GM18508 (cell line): ENCODE measurements around the gene UCK2.

Experiments
- ATAC-seq: cut with Tn5 transposase; IDR thresholded peaks from one replicate; pipeline ENCODE4 v1.9.1; 2021; ENCODE audit warnings: moderate number of reproducible peaks; ENCODE audit not compliant: insufficient read depth, unreplicated experiment

The UCK2 gene

DNA sequence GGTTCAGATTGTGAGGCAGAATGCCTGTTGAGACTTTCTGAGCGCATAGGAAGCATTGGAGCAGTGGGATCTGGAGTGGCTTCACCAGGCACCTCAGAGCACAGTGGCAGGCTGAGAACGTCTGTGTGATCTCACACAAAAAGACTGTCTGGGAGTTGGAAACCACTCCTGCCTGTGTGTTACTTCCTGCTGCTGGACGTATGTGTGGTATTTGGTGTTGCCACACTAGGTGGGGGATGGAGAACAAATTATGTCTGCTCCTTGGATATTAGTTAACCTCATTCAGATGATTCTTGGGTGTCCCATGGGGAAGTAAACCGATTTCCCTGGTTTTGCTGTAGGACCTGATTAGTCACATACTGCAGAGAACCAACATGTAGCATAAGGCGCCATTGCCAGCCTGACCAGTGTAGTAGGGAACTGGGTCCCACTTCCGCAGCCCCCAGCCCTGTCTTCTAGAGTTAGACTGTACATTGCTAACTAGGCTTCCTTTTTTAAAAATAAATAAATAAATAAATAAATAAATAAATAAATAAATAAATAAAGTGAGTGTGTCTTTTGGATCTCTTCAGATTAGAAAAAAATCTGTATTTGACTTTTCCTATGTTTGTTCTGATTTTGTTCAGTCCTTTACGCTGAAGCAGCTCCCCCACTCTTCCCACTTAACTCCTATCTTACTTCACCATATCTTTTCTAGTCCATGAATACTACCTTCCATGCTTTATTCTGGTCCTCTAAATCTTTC is 26.9 kb downstream of the UCK2 start:
- ATAC-seq: no peak

GRCh38 chr1:165855010-165855838 is 27.8 kb downstream of the UCK2 start:
- no peak for ATAC-seq

GRCh38 chr1:165856021-165856420 is 28.6 kb downstream of the UCK2 start:
- ATAC-seq: no peak

- no peak for ATAC-seq
These were observed 29.2 kb downstream of the UCK2 start for GRCh38 chr1:165856606-165857005.

- ATAC-seq: peak; percentile 95
These were observed 29.8 kb downstream of the UCK2 start for GRCh38 chr1:165857046-165857801.

DNA sequence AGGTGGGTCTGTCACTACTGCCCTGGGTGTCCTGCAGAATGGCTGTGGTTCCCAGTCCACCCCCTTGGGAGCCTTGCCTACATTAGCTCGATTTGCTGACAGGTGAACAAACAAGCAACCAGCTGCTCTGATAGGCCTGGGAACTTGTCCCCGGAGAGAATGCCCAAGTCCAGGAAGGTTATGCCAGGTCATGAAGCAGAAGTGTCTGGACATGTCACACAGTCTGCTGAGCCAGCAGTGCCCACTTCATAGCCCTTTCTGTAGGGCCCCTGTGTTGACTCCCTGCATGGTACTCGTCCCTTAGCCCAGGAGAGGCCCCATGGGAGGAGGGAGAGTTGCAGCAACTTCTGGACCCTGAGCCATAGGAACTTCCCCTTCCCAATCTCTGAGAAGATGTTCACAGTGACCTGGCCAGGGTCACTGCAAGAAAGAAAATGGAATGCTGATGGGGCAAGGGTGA is 31.0 kb downstream of the UCK2 start:
- ATAC-seq: no peak

- ATAC-seq: no peak
These were observed 31.8 kb downstream of the UCK2 start for GRCh38 chr1:165858967-165859845.

- ATAC-seq: no peak
These were observed 32.7 kb downstream of the UCK2 start for GRCh38 chr1:165860065-165860464.

DNA sequence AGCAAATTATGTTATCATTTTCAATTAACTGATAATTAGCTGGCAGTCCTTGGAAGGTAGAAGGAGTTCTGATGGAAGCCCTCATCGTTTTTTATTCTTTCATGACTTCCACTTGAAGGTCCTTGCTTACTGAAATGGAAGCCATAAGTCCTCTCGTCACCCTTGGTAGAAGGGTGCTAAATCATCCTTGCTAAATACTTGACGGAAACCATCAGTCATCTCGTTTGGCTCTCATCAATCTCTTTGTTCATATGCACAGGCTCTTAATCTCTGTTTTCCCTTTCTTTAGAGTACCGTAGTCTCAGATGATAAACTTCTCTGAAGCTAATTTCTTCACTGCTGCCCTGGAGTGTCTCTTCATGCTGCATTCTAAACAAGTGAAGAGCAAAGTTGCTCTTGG is 34.5 kb downstream of the UCK2 start:
- ATAC-seq: no peak

- ATAC-seq: no peak
These were observed 35.0 kb downstream of the UCK2 start for GRCh38 chr1:165862448-165862847.

GRCh38 chr1:165863346-165863745 is 35.9 kb downstream of the UCK2 start:
- no peak for ATAC-seq

DNA sequence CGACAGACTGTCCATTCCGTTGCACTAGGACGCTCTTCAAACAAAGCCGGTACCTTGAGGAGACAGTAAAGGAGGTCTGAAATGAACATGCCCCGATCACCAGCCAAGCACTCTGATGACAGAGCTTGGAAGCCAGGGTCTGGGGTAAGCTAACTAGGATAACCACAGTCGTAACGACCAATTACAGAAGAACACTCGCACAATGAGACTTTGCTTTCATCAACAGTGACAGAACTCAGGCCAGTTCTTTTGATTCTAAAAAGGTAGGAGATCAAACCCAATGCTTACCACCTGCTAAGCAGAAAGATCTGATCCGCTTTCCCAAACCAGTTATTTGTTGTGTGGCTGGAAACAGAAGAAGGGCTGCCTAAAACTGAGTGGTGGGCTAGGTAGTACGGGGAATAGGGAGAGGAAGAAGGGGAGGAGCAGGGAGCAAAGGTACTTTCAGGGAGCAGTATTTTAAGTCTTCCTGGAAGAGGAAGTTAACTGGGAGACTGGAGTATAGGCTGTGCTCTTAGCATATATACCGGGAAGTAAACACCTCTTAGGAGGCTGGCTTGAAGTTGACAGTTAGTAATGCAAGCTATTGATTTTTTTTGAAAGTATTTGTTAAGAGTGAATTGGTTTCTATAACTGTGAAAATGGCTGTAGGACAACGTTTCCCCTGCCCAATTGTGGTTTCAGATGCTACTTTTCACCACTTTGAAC is 38.4 kb downstream of the UCK2 start:
- no peak for ATAC-seq

GRCh38 chr1:165869343-165869742 is 41.9 kb downstream of the UCK2 start:
- ATAC-seq: no peak

- peak; percentile 80 for ATAC-seq
These were observed 44.1 kb downstream of the UCK2 start for GRCh38 chr1:165871311-165872067.

- no peak for ATAC-seq
These were observed 46.1 kb downstream of the UCK2 start for GRCh38 chr1:165873481-165873880.

DNA sequence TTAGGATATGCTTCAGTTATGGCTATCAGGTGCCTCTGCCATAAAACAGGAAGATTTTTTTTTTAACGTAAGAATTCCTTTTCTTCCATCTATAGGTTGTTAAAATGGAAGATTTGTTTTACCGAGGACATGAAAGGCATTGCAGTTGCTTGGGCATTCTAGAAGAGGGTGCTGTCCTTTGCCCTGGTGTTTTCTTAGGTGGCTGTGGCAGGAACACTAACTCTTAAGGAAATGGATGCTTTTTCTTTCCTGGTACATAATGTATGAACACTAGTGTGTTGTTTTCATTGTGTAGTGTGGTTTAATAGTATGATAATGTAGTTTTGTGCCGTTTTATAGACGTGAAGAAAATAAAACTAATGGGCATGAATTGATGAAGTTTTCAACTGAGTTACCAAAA is 47.2 kb downstream of the UCK2 start:
- ATAC-seq: no peak

DNA sequence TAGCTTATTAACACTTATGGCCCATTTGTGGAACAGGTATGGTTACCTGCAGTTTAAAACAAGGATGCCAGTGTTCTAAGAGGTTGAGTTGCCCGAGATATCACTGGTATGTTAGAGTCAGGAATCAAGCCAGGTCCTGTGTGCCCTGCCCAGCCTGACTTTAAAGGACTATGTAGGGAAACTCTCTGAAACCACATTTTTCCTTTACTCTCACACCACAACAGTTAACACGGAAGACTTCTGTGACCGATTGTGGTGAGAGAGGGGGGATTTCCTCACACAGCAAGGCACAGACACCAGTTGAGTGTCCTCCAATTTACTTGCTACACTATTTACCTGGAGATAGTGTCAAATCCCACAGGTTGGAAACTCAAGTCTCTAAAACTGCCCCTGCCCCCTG is 47.8 kb downstream of the UCK2 start:
- no peak for ATAC-seq

DNA sequence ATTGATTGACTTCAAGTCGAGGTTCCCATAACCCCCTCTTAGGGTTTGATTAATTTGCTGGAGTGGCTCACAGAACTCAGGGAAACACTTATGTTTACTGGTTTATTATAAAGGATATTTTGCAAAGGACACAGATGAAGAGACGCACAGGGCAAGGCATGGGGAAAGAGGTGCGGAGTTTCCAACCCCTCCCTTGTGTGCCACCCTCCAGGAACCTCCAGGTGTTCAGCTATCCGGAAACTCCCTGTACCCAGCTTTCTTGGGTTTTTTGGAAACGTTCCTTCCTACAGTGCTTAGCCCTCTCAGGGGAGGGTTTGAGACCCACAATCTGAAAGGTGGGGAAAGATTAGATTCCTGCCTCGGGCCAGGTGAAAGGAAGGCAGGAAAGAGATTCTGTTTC is 48.2 kb downstream of the UCK2 start:
- no peak for ATAC-seq

GRCh38 chr1:165876121-165876520 is 48.7 kb downstream of the UCK2 start:
- no peak for ATAC-seq
